ENCODE results near the gene GEN1. TPM values are rescaled to one million over a fixed set of nuclear protein-coding genes. Genes with fewer than 3 reads are reported as not detected.
A peak's percentile ranks its signal among the peaks of the same experiment; 100 is the strongest.

The GEN1 gene
- total RNA-seq, 1 experiment from 2014 or later: 11.0 TPM

DNA sequence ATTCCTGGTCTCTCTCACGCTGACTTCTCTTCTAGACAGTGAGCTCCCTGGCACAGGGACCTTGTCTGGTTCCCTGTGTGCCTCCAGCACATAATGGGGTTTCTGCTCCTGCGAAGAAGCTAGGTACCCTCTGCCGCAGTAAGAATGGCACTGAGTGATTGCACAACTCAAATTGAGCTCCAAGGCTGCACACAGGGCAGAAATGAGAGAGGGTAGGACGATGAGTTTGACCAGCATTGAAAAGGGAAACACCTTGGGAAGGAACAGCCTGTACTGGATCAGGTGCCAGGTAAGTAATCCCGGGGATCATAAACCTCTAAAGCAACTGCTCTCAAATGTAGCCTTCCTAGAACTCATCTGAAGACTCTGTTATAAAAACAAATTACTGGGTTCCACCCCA, 41.4 kb downstream of the GEN1 start:
- DNase-seq (ENCODE audit: low read depth): no peak

- no peak for DNase-seq (ENCODE audit: low read depth)
Observed at GRCh38 chr2:17798338-17798737, 44.4 kb downstream of the GEN1 start.

GRCh38 chr2:17799301-17800120, 45.6 kb downstream of the GEN1 start:
- DNase-seq (ENCODE audit: low read depth): no peak

GRCh38 chr2:17800219-17800618, 46.3 kb downstream of the GEN1 start:
- peak; percentile 18 for DNase-seq (ENCODE audit: low read depth)

DNA sequence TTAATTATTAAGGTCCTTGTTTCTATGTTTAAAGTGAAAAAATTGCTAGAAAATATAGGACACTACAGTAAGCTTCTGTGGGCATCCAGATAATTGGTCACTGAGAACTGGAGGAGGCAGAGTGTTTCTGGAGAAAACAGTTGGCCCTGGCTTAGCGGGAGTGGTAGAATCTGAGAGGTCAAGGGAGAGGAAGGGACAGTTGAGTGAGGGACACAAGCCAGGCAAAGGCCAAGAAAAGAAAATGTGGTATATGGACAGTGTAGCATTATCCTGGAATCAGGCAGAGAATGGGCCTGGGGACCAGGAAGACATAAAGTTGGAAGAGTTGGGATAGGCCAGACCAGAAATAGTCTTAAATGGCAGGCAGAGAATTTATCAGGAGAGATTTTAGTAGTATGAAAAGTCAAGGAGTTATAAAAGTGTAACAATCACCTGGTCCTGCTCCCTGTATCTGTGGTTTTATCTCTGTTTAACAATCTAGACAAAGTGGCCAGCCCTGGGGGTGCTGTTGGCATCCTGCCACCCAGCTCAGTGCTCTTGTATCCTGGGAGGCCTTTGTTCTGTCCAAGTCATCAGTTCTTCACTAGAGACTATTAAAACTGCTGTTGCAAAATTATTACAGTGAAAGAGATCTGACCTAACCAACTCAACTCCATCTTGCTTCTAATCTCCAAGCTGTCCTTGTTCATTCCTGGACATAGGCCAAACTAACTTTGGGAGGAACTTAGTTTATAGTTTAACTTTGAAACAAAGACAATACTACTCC, 46.9 kb downstream of the GEN1 start:
- DNase-seq (ENCODE audit: low read depth): no peak

- no peak for DNase-seq (ENCODE audit: low read depth)
Observed at GRCh38 chr2:17803497-17803896, 49.6 kb downstream of the GEN1 start.

- DNase-seq (ENCODE audit: low read depth): no peak
Observed at GRCh38 chr2:17804358-17804757, 50.4 kb downstream of the GEN1 start.

GRCh38 chr2:17805166-17805565, 51.2 kb downstream of the GEN1 start:
- no peak for DNase-seq (ENCODE audit: low read depth)

- DNase-seq (ENCODE audit: low read depth): no peak
Observed at GRCh38 chr2:17805717-17806363, 51.9 kb downstream of the GEN1 start.

GRCh38 chr2:17813010-17813741, 59.2 kb downstream of the GEN1 start:
- peak; percentile 78 for DNase-seq (ENCODE audit: low read depth)

GRCh38 chr2:17813742-17814473, 60.0 kb downstream of the GEN1 start:
- peak; percentile 50 for DNase-seq (ENCODE audit: low read depth)

- no peak for DNase-seq (ENCODE audit: low read depth)
Observed at GRCh38 chr2:17814601-17815000, 60.7 kb downstream of the GEN1 start.

GRCh38 chr2:17815468-17816184, 61.7 kb downstream of the GEN1 start:
- DNase-seq (ENCODE audit: low read depth): no peak

DNA sequence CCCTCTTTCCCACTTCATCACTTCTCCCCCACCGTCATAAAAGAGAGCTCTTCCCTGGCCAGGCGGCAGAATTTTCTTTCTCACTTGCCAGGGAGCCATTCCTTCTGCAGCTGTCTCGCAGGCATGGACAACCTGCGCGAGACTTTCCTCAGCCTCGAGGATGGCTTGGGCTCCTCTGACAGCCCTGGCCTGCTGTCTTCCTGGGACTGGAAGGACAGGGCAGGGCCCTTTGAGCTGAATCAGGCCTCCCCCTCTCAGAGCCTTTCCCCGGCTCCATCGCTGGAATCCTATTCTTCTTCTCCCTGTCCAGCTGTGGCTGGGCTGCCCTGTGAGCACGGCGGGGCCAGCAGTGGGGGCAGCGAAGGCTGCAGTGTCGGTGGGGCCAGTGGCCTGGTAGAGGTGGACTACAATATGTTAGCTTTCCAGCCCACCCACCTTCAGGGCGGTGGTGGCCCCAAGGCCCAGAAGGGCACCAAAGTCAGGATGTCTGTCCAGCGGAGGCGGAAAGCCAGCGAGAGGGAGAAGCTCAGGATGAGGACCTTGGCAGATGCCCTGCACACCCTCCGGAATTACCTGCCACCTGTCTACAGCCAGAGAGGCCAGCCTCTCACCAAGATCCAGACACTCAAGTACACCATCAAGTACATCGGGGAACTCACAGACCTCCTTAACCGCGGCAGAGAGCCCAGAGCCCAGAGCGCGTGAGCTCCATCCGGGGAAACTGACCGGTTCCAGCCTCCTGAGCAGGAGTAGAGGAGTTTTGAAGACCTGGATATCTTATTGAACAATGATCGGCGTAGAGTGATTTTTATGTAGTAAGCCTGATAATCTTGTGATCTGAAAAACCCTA, 62.7 kb downstream of the GEN1 start, which contains the start of gene MSGN1:
Gene MSGN1 (plus strand): TSS at position 65 of the 850 bp plus-strand sequence. CDS start 59 bp downstream, at position 124.
- DNase-seq (ENCODE audit: low read depth): no peak

DNA sequence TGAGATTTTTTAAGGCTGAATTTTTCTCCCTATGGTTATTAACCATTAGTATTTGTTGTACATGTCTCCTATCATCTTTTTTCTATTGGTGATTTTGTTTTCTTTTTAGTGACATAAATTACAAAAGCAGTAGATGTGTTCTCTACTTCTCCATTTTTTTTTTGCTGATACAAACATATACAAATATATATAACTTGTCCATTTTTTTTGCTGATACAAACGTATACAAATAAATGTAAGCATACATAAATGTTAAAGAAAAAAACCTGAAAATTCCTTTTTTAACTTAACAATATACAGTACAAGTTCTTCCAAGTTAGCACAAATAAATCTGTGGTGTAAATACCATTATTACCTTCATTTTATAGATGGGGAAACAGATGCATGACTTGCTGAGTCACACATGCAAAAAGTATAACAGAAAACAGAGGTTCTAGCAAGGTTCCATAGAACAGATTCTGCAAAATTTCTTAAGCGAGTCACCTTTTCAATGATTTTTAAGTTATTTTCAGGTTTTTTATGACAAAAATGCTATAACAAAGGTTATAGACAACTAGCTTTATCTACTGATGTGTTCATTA, 64.4 kb downstream of the GEN1 start:
- DNase-seq (ENCODE audit: low read depth): no peak

- no peak for DNase-seq (ENCODE audit: low read depth)
Observed at GRCh38 chr2:17821080-17821479, 67.1 kb downstream of the GEN1 start.

DNA sequence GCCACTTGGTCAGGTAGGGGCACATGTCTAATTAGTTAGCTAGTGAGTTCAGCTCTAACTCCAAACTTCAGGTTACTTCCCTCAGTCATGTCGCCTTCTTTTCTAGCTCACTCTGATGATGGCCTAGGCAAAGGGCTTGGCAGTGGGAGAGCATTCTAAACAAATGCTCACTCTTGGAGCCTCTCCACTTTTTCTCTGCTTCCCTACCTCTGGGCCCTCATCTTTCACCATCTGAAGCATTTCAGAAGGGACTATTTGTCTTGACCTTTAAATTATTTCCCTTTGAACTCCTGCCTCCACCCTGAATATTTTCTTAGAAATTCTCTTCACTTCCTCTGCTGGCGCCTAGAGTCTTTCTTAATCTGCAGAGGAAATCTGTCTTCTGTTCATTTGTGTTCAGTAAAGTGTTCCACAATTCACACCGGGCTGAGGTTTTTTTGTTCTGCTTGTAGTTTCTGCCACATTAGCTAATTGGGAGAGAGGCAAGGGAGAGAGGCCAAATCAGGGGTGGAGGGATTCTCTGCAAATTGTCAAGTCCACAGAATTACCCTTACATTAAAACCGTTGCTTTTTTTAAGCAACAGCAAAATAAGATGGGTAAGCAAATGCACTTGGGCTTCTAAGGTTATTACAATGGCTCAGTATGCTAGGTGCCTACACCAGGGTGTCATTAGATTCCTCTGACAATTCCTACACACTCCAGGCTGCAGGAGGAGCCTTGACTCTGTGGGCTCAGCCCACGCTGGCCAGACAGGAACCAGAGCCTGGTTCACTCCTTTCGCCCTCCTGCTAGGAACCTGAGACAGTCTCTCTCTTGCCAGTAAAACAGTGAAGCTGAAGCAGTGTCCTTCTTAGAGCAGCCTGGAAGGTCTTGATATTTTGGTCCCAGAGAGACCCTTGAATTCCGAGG, 67.9 kb downstream of the GEN1 start:
- DNase-seq (ENCODE audit: low read depth): no peak
